Measurements from ENCODE around the gene SLFN12L. TPM values are rescaled to one million over a fixed set of nuclear protein-coding genes. Genes with fewer than 3 reads are reported as not detected.

SLFN12L gene
- total RNA-seq, 1 experiment from 2014 or later = not detected

- DNase-seq (ENCODE audit: low spot score) = no peak
- in situ Hi-C loops (cut with HindIII; ENCODE audit: low sequenced_read_pairs) = no loop called here
Measured at GRCh38 chr17:35449371-35449931, 88.0 kb downstream of the SLFN12L start.

- DNase-seq (ENCODE audit: low spot score) = no peak
- in situ Hi-C loops (cut with HindIII; ENCODE audit: low sequenced_read_pairs) = no loop called here
Measured at GRCh38 chr17:35448899-35449227, 88.6 kb downstream of the SLFN12L start.

- DNase-seq (ENCODE audit: low spot score) = no peak
- in situ Hi-C loops (cut with HindIII; ENCODE audit: low sequenced_read_pairs) = no loop called here
Measured at GRCh38 chr17:35448214-35448898, 89.1 kb downstream of the SLFN12L start, which contains the start of gene SLFN13. Gene SLFN13, minus strand, starts transcription at chr17:35448766. Its CDS starts 3,086 bp downstream, at chr17:35445680.

GRCh38 chr17:35447499-35447898, 90.0 kb downstream of the SLFN12L start:
- in situ Hi-C loops (cut with HindIII; ENCODE audit: low sequenced_read_pairs) = no loop called here
- DNase-seq (ENCODE audit: low spot score) = no peak

- DNase-seq (ENCODE audit: low spot score) = no peak
- in situ Hi-C loops (cut with HindIII; ENCODE audit: low sequenced_read_pairs) = no loop called here
Measured at GRCh38 chr17:35438433-35438832, 99.0 kb downstream of the SLFN12L start.

GRCh38 chr17:35433075-35433894, 104.2 kb downstream of the SLFN12L start:
- in situ Hi-C loops (cut with HindIII; ENCODE audit: low sequenced_read_pairs) = no loop called here
- DNase-seq (ENCODE audit: low spot score) = peak; percentile 45

GRCh38 chr17:35432176-35433074, 105.1 kb downstream of the SLFN12L start, which contains the start of gene SLFN12:
Gene SLFN12, minus strand, starts transcription at chr17:35432500. Its CDS starts 9,472 bp downstream, at chr17:35423028.
- in situ Hi-C loops (cut with HindIII; ENCODE audit: low sequenced_read_pairs) = no loop called here
- DNase-seq (ENCODE audit: low spot score) = peak; percentile 53

- in situ Hi-C loops (cut with HindIII; ENCODE audit: low sequenced_read_pairs) = no loop called here
- no peak for DNase-seq (ENCODE audit: low spot score)
Measured at GRCh38 chr17:35429702-35430101, 107.8 kb downstream of the SLFN12L start.

GRCh38 chr17:35428229-35428628, 109.2 kb downstream of the SLFN12L start:
- no peak for DNase-seq (ENCODE audit: low spot score)
- in situ Hi-C loops (cut with HindIII; ENCODE audit: low sequenced_read_pairs) = no loop called here

- no peak for DNase-seq (ENCODE audit: low spot score)
- in situ Hi-C loops (cut with HindIII; ENCODE audit: low sequenced_read_pairs) = no loop called here
Measured at GRCh38 chr17:35423761-35424160, 113.7 kb downstream of the SLFN12L start.

Other genes starting within 250 kb of the SLFN12L start
- gene SLFN11, start 164.1 kb downstream of the SLFN12L start, total RNA-seq (2014; rRNA removed; shearing (Covaris generic)) = not detected in 2 replicates
- gene SLFN12, start 105.2 kb downstream of the SLFN12L start, total RNA-seq (2014; rRNA removed; shearing (Covaris generic)) = 12.3 and 15.0 TPM in 2 replicates
- 0.24 TPM in 1 of 2 replicates, not detected in the other for gene SLFN13, start 88.9 kb downstream of the SLFN12L start, total RNA-seq (2014; rRNA removed; shearing (Covaris generic))
- gene SLFN14, start 23.1 kb upstream of the SLFN12L start, total RNA-seq (2014; rRNA removed; shearing (Covaris generic)) = not detected in 2 replicates
- 2.4 and 5.7 TPM in 2 replicates for gene PEX12, start 40.9 kb upstream of the SLFN12L start, total RNA-seq (2014; rRNA removed; shearing (Covaris generic))
- 104 and 126 TPM in 2 replicates for gene AP2B1, start 49.6 kb upstream of the SLFN12L start, total RNA-seq (2014; rRNA removed; shearing (Covaris generic))
- 18.4 and 19.5 TPM in 2 replicates for gene RASL10B, start 194.0 kb upstream of the SLFN12L start, total RNA-seq (2014; rRNA removed; shearing (Covaris generic))
- gene GAS2L2, start 215.6 kb upstream of the SLFN12L start, total RNA-seq (2014; rRNA removed; shearing (Covaris generic)) = not detected in 2 replicates
- not detected in 2 replicates for gene C17orf50, start 223.2 kb upstream of the SLFN12L start, total RNA-seq (2014; rRNA removed; shearing (Covaris generic))

Measured in G401 (cell line).